Lung (tissue), 12 donors: ENCODE results near the gene RPS6KA6. TPM values are rescaled to one million over a fixed set of nuclear protein-coding genes. Genes with fewer than 3 reads are reported as not detected.

Source experiments
- ATAC-seq: fragments of 200-7000 bp; cut with Tn5 transposase; one replicate; pipeline ENCODE4 v1.9.1; 2020; ENCODE audit warnings: moderate number of reproducible peaks; ENCODE audit not compliant: insufficient read depth, low FRiP score
- DNase-seq, 3 donors: peaks; one replicate each; pipeline ENCODE4 v3.0.0-alpha.2; 2013 to 2017
- H3K27ac ChIP-seq, 2 donors: one replicate each; pipeline ENCODE4 v1.5.1; 2013; ENCODE audit warnings: mild to moderate bottlenecking in 2 of 2, moderate library complexity in 2 of 2, control low read depth in 1 of 2, inconsistent platforms in 1 of 2, low read depth in 1 of 2, low read length in 1 of 2
- H3K27me3 ChIP-seq, 3 donors: one replicate each; pipeline ENCODE4 v1.5.1; 2013; ENCODE audit warnings: low read length in 2 of 3; ENCODE audit not compliant: control insufficient read depth in 3 of 3, insufficient read depth in 3 of 3
- H3K36me3 ChIP-seq, 4 donors: one replicate each; pipeline ENCODE4 v1.5.1; 2013; ENCODE audit warnings: low read length in 4 of 4, mild to moderate bottlenecking in 1 of 4, moderate library complexity in 1 of 4; ENCODE audit not compliant: control insufficient read depth in 4 of 4, insufficient read depth in 4 of 4
- H3K4me1 ChIP-seq, 5 donors: one replicate each; pipeline ENCODE4 v1.5.1; 2013; ENCODE audit warnings: low read length in 5 of 5, mild to moderate bottlenecking in 2 of 5, moderate library complexity in 1 of 5; ENCODE audit not compliant: control insufficient read depth in 5 of 5, insufficient read depth in 5 of 5
- H3K4me3 ChIP-seq: one replicate; pipeline ENCODE4 v1.5.1; 2013; ENCODE audit warnings: mild to moderate bottlenecking, control low read depth, moderate library complexity
- H3K9ac ChIP-seq, 2 donors: one replicate each; pipeline ENCODE4 v1.5.1; 2013; ENCODE audit warnings: low read length in 2 of 2, control low read depth in 1 of 2; ENCODE audit not compliant: insufficient read depth in 1 of 2
- H3K9me3 ChIP-seq, 4 donors: one replicate each; pipeline ENCODE4 v1.5.1; 2013; ENCODE audit warnings: low read length in 3 of 4, mild to moderate bottlenecking in 1 of 4, moderate library complexity in 1 of 4; ENCODE audit not compliant: control insufficient read depth in 4 of 4, insufficient read depth in 3 of 4
- WGBS, 2 donors: extraction: QIAGEN DNeasy Blood & Tissue Kit; methylation state at CpG; one replicate each; pipeline ENCODE4 v1.1.7; 2013; 5-methylcytosine and 5-hydroxymethylcytosine counted together
- polyA plus RNA-seq, 2 donors: library from polyadenylated mRNA; stranded (reverse); fragments of 200-250 nt; gene quantifications; one replicate each; pipeline ENCODE4 v1.2.1, GENCODE V29; 2013
- total RNA-seq, 2 donors: library from RNA; depleted of rRNA in 1 of 2; stranded (reverse); fragments of >200 nt in 1 of 2; gene quantifications; one replicate each; pipeline ENCODE4 v1.2.1, GENCODE V29; 2014 to 2021
- TF ChIP-seq, protein P1 (sequence below): IDR thresholded peaks from 2 replicates; pipeline ENCODE4 v1.5.1; 2012; ENCODE audit warnings: mild to moderate bottlenecking; ENCODE audit errors: control extremely low read depth, extremely low read depth
- donor health status: control.
- donor health status: control.
- donor health status: Bipolar disorder and iron deficiency.
- donor health status: healthy.
- donor health status: DM: yes; HTN: yes; CAD: no.

Gene RPS6KA6
- total and polyA plus RNA-seq, 4 donors: 0.41 to 7.1 (median 1.6) TPM

GRCh38 chrX:84216406-84216805 is 28.4 kb upstream of the RPS6KA6 start:
- 71 to 90% methylated on average over 5 of the region's 5 CpGs for WGBS, 2 donors

DNA sequence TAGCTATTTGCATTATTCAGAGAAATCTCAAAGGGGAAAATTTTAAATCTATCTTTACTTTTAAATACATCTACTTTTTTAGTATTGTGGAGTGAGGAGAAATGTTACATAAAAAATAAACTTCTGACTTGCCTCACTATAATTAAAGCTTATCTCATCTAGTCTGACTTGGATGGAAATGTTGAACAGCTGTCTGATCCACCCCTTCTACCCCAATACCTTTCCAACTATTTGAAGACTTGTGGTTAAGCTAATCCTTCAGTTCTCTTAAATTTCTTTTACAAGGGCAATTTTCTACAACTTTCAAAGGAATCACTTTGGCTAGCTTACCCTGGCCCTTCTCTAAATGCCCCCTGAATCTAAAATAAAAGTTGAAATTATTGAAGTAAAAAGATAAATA is 17.3 kb upstream of the RPS6KA6 start:
- Histone ChIP-seq H3K9ac (no peak overlapping the region), H3K4me3 (no peak overlapping the region), H3K27ac (no peak overlapping the region), H3K27me3 (no peaks in the 10 kb centered on the region), H3K4me1 (no peaks in the 10 kb centered on the region), H3K9me3 (no peaks in the 10 kb centered on the region), H3K36me3 (no peaks in the 10 kb centered on the region)
- DNase-seq: no peak
- ATAC-seq: no peak
- TF ChIP-seq, protein P1, sequence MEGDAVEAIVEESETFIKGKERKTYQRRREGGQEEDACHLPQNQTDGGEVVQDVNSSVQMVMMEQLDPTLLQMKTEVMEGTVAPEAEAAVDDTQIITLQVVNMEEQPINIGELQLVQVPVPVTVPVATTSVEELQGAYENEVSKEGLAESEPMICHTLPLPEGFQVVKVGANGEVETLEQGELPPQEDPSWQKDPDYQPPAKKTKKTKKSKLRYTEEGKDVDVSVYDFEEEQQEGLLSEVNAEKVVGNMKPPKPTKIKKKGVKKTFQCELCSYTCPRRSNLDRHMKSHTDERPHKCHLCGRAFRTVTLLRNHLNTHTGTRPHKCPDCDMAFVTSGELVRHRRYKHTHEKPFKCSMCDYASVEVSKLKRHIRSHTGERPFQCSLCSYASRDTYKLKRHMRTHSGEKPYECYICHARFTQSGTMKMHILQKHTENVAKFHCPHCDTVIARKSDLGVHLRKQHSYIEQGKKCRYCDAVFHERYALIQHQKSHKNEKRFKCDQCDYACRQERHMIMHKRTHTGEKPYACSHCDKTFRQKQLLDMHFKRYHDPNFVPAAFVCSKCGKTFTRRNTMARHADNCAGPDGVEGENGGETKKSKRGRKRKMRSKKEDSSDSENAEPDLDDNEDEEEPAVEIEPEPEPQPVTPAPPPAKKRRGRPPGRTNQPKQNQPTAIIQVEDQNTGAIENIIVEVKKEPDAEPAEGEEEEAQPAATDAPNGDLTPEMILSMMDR: no peak

More at GRCh38 chrX:84216406-84216805, 28.4 kb upstream of the RPS6KA6 start:
- TF ChIP-seq, protein P1: no peak
- H3K9me3 ChIP-seq: no peaks in the 10 kb centered on the region
- DNase-seq: no peak
- no peak for ATAC-seq
- H3K27ac ChIP-seq: no peak overlapping the region
- no peaks in the 10 kb centered on the region for H3K4me1 ChIP-seq
- H3K27me3 ChIP-seq: peaks cover 0 to 2% (median 0%) of the 10 kb centered on the region in 3 donors
- no peaks in the 10 kb centered on the region for H3K36me3 ChIP-seq
- H3K4me3 ChIP-seq: no peak overlapping the region
- H3K9ac ChIP-seq: no peak overlapping the region

DNA sequence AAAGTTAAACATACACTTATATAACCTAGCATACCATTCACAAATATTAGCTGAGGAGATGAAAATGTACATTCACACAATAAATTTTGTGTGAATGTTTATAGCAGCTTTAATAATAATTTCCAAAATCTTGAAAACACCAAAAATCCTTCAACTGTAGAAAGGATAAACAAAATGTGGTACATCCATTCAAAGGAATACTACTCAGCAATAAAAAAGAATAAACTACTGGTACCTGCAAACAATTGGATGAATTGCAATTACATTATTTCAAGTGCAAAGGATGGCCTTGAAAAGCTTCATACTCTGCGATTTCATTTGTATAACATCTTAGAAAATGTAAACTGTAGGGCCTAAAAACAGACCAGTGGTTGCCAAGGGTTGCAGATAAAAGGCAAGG is 11.7 kb upstream of the RPS6KA6 start:
- Histone ChIP-seq H3K9me3 (no peaks in the 10 kb centered on the region), H3K9ac (no peak overlapping the region), H3K36me3 (no peaks in the 10 kb centered on the region), H3K4me1 (no peaks in the 10 kb centered on the region), H3K27ac (no peak overlapping the region), H3K4me3 (no peak overlapping the region), H3K27me3 (no peaks in the 10 kb centered on the region)
- ATAC-seq (no peak), DNase-seq (no peak)
- TF ChIP-seq, protein P1: no peak
- WGBS, 2 donors: 62 to 85% methylated on average over 1 of the region's 1 CpG

DNA sequence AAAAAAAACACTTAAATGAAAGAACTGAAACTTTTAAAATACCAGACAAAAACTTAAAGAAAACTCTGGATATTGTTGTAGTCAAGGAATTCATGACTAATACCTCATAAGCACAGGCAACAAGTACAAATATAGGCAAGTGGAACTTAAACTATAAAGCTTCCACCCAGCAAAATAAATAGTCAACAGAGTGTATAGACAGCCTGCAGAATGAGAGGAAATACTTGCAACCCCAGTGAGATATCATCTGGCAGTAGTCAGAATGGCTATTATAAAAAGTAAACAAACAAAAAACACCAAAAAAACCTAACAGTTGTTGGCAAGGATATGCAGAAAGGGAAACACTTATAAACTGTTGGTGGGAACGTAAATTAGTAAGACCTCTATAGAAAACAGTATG is 9.6 kb upstream of the RPS6KA6 start:
- no peaks in the 10 kb centered on the region for H3K27me3 ChIP-seq
- DNase-seq: no peak
- no peak overlapping the region for H3K9ac ChIP-seq
- 42 to 62% methylated on average over 1 of the region's 1 CpG for WGBS, 2 donors
- no peaks in the 10 kb centered on the region for H3K4me1 ChIP-seq
- no peak overlapping the region for H3K27ac ChIP-seq
- TF ChIP-seq, protein P1: no peak
- no peaks in the 10 kb centered on the region for H3K36me3 ChIP-seq
- no peak overlapping the region for H3K4me3 ChIP-seq
- ATAC-seq: no peak
- H3K9me3 ChIP-seq: no peaks in the 10 kb centered on the region
